HG02981 (cell line): ENCODE measurements around the gene HMGA1.
"Not testable (repeated sequence)": the region's sequence is repeated elsewhere in the genome, so short reads cannot be mapped to it uniquely, and the experiment has no call there.

Experiments used
- ATAC-seq: cut with Tn5 transposase; IDR thresholded peaks from one replicate; pipeline ENCODE4 v1.9.1; 2021; ENCODE audit warnings: mild to moderate bottlenecking, moderate library complexity; ENCODE audit not compliant: unreplicated experiment

HMGA1 gene

GRCh38 chr6:34239893-34240292 is 3.2 kb downstream of the HMGA1 start:
- ATAC-seq = no peak

GRCh38 chr6:34240329-34241248 is 3.9 kb downstream of the HMGA1 start:
- no peak for ATAC-seq

GRCh38 chr6:34241351-34242215 is 4.9 kb downstream of the HMGA1 start:
- ATAC-seq = no peak

- ATAC-seq = no peak
Observed at GRCh38 chr6:34242252-34243130, 5.8 kb downstream of the HMGA1 start.

GRCh38 chr6:34243131-34243771 is 6.6 kb downstream of the HMGA1 start:
- no peak for ATAC-seq

- no peak for ATAC-seq
Observed at GRCh38 chr6:34243901-34244884, 7.5 kb downstream of the HMGA1 start.

- ATAC-seq = not testable (repeated sequence)
Observed at GRCh38 chr6:34245032-34245760, 8.5 kb downstream of the HMGA1 start.

- ATAC-seq = not testable (repeated sequence)
Observed at GRCh38 chr6:34245761-34246140, 9.1 kb downstream of the HMGA1 start.

GRCh38 chr6:34246249-34246562 is 9.5 kb downstream of the HMGA1 start:
- no peak for ATAC-seq

- ATAC-seq = no peak
Observed at GRCh38 chr6:34246563-34247391, 10.1 kb downstream of the HMGA1 start.

GRCh38 chr6:34247481-34248197 is 11.0 kb downstream of the HMGA1 start:
- ATAC-seq = no peak

- peak; percentile 20 for ATAC-seq
Observed at GRCh38 chr6:34248198-34248726, 11.6 kb downstream of the HMGA1 start.

- ATAC-seq = peak; percentile 74
Observed at GRCh38 chr6:34248727-34249468, 12.2 kb downstream of the HMGA1 start, which contains the start of gene SMIM29. TSS of gene SMIM29 (minus strand) at chr6:34249006. CDS start at chr6:34247791, 1,215 bp downstream.

- ATAC-seq = peak; percentile 21
Observed at GRCh38 chr6:34249469-34250261, 13.0 kb downstream of the HMGA1 start.

GRCh38 chr6:34252395-34252794 is 15.7 kb downstream of the HMGA1 start:
- ATAC-seq = not testable (repeated sequence)
